ENCODE measurements around the gene OR1F1. TPM values are rescaled to one million over a fixed set of nuclear protein-coding genes. Genes with fewer than 3 reads are reported as not detected.

Gene OR1F1
- total and polyA plus RNA-seq, 2 of the 8 experiments (the other 6 are each of a cell fraction or from before 2014, with no cell fraction given) = 0.52 to 1.2 TPM

DNA sequence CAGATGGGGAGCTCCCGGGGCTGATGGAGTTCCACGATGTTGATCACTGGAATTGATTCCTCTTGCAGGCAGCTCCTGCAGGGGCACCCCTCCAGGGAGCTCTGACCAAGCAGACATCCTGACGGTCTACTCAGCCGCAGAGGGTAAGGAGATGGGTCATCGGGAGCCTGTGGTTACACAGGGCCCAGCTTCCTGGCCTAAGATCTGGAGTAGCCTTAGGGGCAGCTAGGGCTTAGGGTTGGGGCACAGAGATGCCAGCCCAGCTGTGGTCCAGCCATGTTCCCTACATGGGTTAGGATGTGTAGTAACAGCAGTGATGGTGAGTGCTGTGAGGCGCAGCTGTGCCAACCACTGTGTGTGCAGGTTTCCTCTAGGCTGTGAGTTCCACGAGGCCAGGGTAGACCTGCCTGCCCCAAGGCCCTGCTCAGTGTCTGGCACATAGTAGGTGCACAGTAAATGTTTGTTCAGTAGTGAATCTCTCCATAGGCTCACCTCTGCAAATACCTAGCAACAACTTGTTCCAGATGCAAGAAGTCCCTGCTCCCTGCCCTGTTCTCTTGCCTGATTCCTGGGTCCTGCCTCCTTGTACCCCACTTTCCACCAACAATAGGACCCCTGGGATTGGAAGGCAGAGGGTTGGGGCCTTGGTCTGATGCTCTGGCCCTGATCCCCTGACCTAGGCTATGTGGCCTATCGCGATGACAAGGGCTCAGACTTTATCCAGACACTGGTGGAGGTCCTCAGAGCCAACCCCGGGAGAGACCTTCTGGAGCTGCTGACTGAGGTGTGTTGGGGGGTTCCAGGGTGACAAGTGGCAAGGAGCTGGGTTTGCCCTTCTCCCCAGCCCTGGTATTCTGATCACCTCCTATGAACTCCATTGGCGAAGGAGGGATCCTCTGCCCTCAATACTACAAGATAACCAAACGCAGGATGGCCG is 39.5 kb upstream of the OR1F1 start:
- peaks cover 12% of the 10 kb centered on the region; the same call in 1 of the 2 replicates for H3K23me2 ChIP-seq (ENCODE audit: low read depth, low read length)
- H2BK120ac ChIP-seq (replicated peaks; ENCODE audit: low read depth, low read length) = no peak overlapping the region
- H3K4ac ChIP-seq (replicated peaks; ENCODE audit: insufficient read length, low read depth, low read length) = no peak overlapping the region
- FAIRE-seq = no peak
- H3K23ac ChIP-seq (ENCODE audit: insufficient read length) = no peak overlapping the region
- H3K9ac ChIP-seq (replicated peaks in 1 of 4; ENCODE audit: extremely low read depth in 1 of 4, low read depth in 3 of 4, low read length in 3 of 4) = no peak overlapping the region
- TF ChIP-seq KDM4A (IDR thresholded peaks at IDR 0.05; ENCODE audit: low read depth, low read length, severe bottlenecking) = no peak
- no peak overlapping the region for H4K5ac ChIP-seq (ENCODE audit: insufficient read length, low read depth, low read length)
- no peak overlapping the region for H3K14ac ChIP-seq (ENCODE audit: insufficient read length)
- no peaks in the 10 kb centered on the region for H3K79me1 ChIP-seq (ENCODE audit: low read depth, low read length)
- no peak overlapping the region for H2BK5ac ChIP-seq (ENCODE audit: low read depth, low read length)
- H3K9me3 ChIP-seq (ENCODE audit: insufficient read depth in 2 of 2, low read depth in 1 of 2, low read length in 1 of 2) = no peaks in the 10 kb centered on the region
- 0 out of 2 replicates have a peak overlapping the region, but pooled peaks have one; percentile 2 for H2BK12ac ChIP-seq (ENCODE audit: low read depth, low read length)
- peaks cover 0 to 18% (median 12%) of the 10 kb centered on the region in 4 experiments; a peak in 5 of 7 replicates for H3K27me3 ChIP-seq (replicated peaks in 1 of 4; ENCODE audit: control insufficient read depth in 3 of 4, extremely low read depth in 1 of 4, insufficient read depth in 3 of 4, low read length in 3 of 4)
- DNase-seq (ENCODE audit: low read depth in 1 of 2, low spot score in 2 of 2) = no peak
- no peaks in the 10 kb centered on the region for H3K79me2 ChIP-seq (ENCODE audit: control insufficient read depth in 1 of 2, insufficient read depth in 2 of 2, low read length in 2 of 2)
- no peak overlapping the region; the same call in 1 of the 2 replicates for H4K8ac ChIP-seq (ENCODE audit: extremely low read depth, insufficient read depth, low read length)
- CTCF ChIA-PET (ENCODE audit: partially characterized antibody) = interaction anchor here (0.7 to 10.9 kb wide), 16 partner anchors 9 to 117 kb away, joined by 3 to 174 read pairs (median 6); partner anchors contain the start of genes OR1F1, ZNF205 and ZNF213
- peaks cover 0 to 5% (median 3%) of the 10 kb centered on the region in 4 experiments; a peak in 4 of 7 replicates for H3K4me1 ChIP-seq (replicated peaks in 1 of 4; ENCODE audit: control insufficient read depth in 3 of 4, insufficient read depth in 4 of 4, low read length in 3 of 4)
- no peak overlapping the region for H2AFZ ChIP-seq (ENCODE audit: low read length)
- no peak overlapping the region for H3K56ac ChIP-seq (replicated peaks; ENCODE audit: insufficient read length, low read depth, low read length)
- H4K91ac ChIP-seq (replicated peaks; ENCODE audit: insufficient read length, low read length) = peak overlapping the region; percentile 75
- H2BK20ac ChIP-seq (ENCODE audit: low read length) = no peak overlapping the region
- no peak overlapping the region for H3K4me3 ChIP-seq (ENCODE audit: extremely low read depth in 1 of 4, insufficient read depth in 2 of 4, low read depth in 3 of 4, low read length in 4 of 4)
- peak overlapping the region; percentile 73 to 91; a peak in 1 of 4 replicates for H3K4me2 ChIP-seq (ENCODE audit: insufficient read depth in 1 of 2, low read depth in 2 of 2, low read length in 2 of 2)
- no peak overlapping the region for H2AK5ac ChIP-seq (ENCODE audit: low read depth, low read length)
- WGBS, 2 experiments (ENCODE audit: extremely low coverage in 1 of 2, insufficient coverage in 1 of 2, insufficient read length in 1 of 2, insufficient replicate concordance in 2 of 2, low coverage in 1 of 2, low lambda C conversion rate in 2 of 2, missing lambda C conversion rate in 1 of 2) = 92% methylated on average over 13 of the region's 13 CpGs; no CpG with 5 or more reads in 1 of the 2 experiments
- no peak overlapping the region for H3K27ac ChIP-seq (ENCODE audit: low read depth, low read length)
- POLR2A ChIA-PET (ENCODE audit: partially characterized antibody) = interaction anchor here (0.8 to 8.6 kb wide), 16 partner anchors 10 to 130 kb away, joined by 3 to 69 read pairs (median 4); partner anchors contain the start of genes CLDN6, TNFRSF12A, ZNF213 and ZSCAN10
- peak overlapping the region; percentile 92; the same call in 1 of the 2 replicates for H2BK15ac ChIP-seq (ENCODE audit: low read length)
- peaks cover 0 to 2% of the 10 kb centered on the region in 2 experiments for H4K20me1 ChIP-seq (replicated peaks in 1 of 2; ENCODE audit: control insufficient read depth in 1 of 2, insufficient read depth in 2 of 2, low read length in 2 of 2)
- H3K18ac ChIP-seq (ENCODE audit: extremely low read depth, low read length) = no peak overlapping the region
- H3K36me3 ChIP-seq (ENCODE audit: control insufficient read depth in 2 of 4, insufficient read depth in 4 of 4, low read length in 3 of 4) = no peaks in the 10 kb centered on the region
